K562 (cell line): ENCODE results near the gene TCF20. TPM values are rescaled to one million over a fixed set of nuclear protein-coding genes. Genes with fewer than 3 reads are reported as not detected.

Source experiments
- ATAC-seq: fragments of 200-7000 bp; cut with Tn5 transposase; 3 replicates; pipeline ENCODE4 v1.9.1; 2020; ENCODE audit warnings: moderate library complexity
- BruUV-seq: library from RNA; stranded (reverse); fragments of 400-500 nt; replicated peaks from 2 replicates; lab custom pipeline; 2021; lab: Mats Ljungman, UMichigan
- CTCF ChIA-PET: fragments of 300-600 bp; formaldehyde crosslinking; extraction: SDS; loops from one replicate; lab custom pipeline; 2021; ENCODE audit warnings: low intra/inter-chr PET ratio; lab: Yijun Ruan, JAX
- POLR2A ChIA-PET: fragments of 300-600, 350-650 bp; sonication (Branson Sonifier 250); formaldehyde crosslinking; extraction: SDS; loops from one replicate; lab custom pipeline; 2021; ENCODE audit warnings: antibody characterized with exemption, inconsistent platforms; lab: Yijun Ruan, JAX
- DNase-seq, 4 experiments: peaks; one replicate each; pipeline versions ENCODE4 v3.0.0 to v3.0.0-alpha.2; 2011 to 2018; ENCODE audit warnings: low spot score in 3 of 4, mixed read lengths in 3 of 4; ENCODE audit errors: extremely low read depth in 1 of 4
- FAIRE-seq: peaks from 2 replicates; lab custom pipeline; 2011; peaks lifted over from hg19 to GRCh38; lab: Jason Lieb, UNC
- H2AFZ ChIP-seq: 2 replicates; pipeline ENCODE4 v1.6.0; 2011; ENCODE audit warnings: low read depth, low read length, control low read depth, inconsistent platforms
- H3K27ac ChIP-seq: fragments of 200-600 bp; 3 replicates; pipeline ENCODE4 v1.8.0; 2011; ENCODE audit warnings: low read depth, mild to moderate bottlenecking, control low read depth, inconsistent platforms, low read length, moderate library complexity, mixed read lengths; ENCODE audit errors: extremely low read depth
- H3K27me3 ChIP-seq, 2 experiments: fragments of 300-600 bp in 1 of 2; 2 replicates in 1 of 2; 3 replicates in 1 of 2; pipeline versions ENCODE4 v1.6.0 to v1.8.0; 2011; ENCODE audit warnings: inconsistent platforms in 2 of 2, low read length in 2 of 2, mild to moderate bottlenecking in 1 of 2, mixed read lengths in 1 of 2, moderate library complexity in 1 of 2; ENCODE audit not compliant: control insufficient read depth in 2 of 2, insufficient read depth in 2 of 2
- H3K36me3 ChIP-seq: fragments of 300-600 bp; 3 replicates; pipeline ENCODE4 v1.8.0; 2011; ENCODE audit warnings: mild to moderate bottlenecking, low read length, inconsistent platforms; ENCODE audit not compliant: control insufficient read depth, insufficient read depth
- H3K4me1 ChIP-seq, 2 experiments: fragments of 200-600 bp in 1 of 2; replicated peaks in 1 of 2; 2 replicates in 1 of 2; 3 replicates in 1 of 2; pipeline versions ENCODE4 v1.5.1 to v1.8.0; 2011; ENCODE audit warnings: inconsistent platforms in 2 of 2, low read length in 2 of 2, mild to moderate bottlenecking in 1 of 2, mixed read lengths in 1 of 2, moderate library complexity in 1 of 2; ENCODE audit not compliant: control insufficient read depth in 2 of 2, insufficient read depth in 2 of 2
- H3K4me2 ChIP-seq: 2 replicates; pipeline ENCODE4 v1.6.1; 2011; ENCODE audit warnings: low read length, control low read depth, inconsistent platforms, mixed read lengths; ENCODE audit not compliant: insufficient read depth
- H3K4me3 ChIP-seq: fragments of 200-600 bp; sonication (generic), shearing (Covaris generic); 2 replicates; pipeline ENCODE4 v1.5.1; 2016; ENCODE audit warnings: control low read depth, inconsistent platforms
- H3K79me2 ChIP-seq: fragments of 200-600 bp; 3 replicates; pipeline ENCODE4 v1.8.0; 2011; ENCODE audit warnings: low read length, inconsistent platforms; ENCODE audit not compliant: control insufficient read depth, insufficient read depth
- H3K9ac ChIP-seq, 2 experiments: 2 replicates each; pipeline versions ENCODE4 v1.6.0 to v1.6.1; 2011; ENCODE audit warnings: low read depth in 2 of 2, low read length in 2 of 2, control low read depth in 1 of 2, inconsistent platforms in 1 of 2, mild to moderate bottlenecking in 1 of 2, mixed read lengths in 1 of 2; ENCODE audit not compliant: insufficient read depth in 1 of 2
- H3K9me1 ChIP-seq: one replicate; pipeline ENCODE4 v1.6.0; 2011; ENCODE audit warnings: inconsistent platforms, mild to moderate bottlenecking, low read length, moderate library complexity; ENCODE audit not compliant: control insufficient read depth, insufficient read depth
- H3K9me3 ChIP-seq: replicated peaks from 2 replicates; pipeline ENCODE4 v1.5.1; 2011; ENCODE audit warnings: low read depth, low read length, inconsistent platforms; ENCODE audit not compliant: control insufficient read depth, insufficient read depth
- H4K20me1 ChIP-seq: replicated peaks from 2 replicates; pipeline ENCODE4 v1.6.1; 2011; ENCODE audit warnings: low read length, inconsistent platforms, mixed read lengths; ENCODE audit not compliant: control insufficient read depth, insufficient read depth
- ASH1L ChIP-seq: fragments of 450-650 bp; IDR thresholded peaks from 2 replicates; pipeline ENCODE4 v1.6.1; 2018; ENCODE audit warnings: borderline replicate concordance, mild to moderate bottlenecking, low read depth; ENCODE audit not compliant: partially characterized antibody
- DPF2 ChIP-seq: fragments of 450-650 bp; IDR thresholded peaks from 2 replicates; pipeline ENCODE4 v1.6.1; 2016
- ELF1 ChIP-seq: fragments of 200-800 bp; sonication (Bioruptor generic); IDR thresholded peaks from 2 replicates; pipeline ENCODE4 v1.6.1; 2016; ENCODE audit warnings: missing genetic modification characterization, missing compliant biosample characterization
- HNRNPL ChIP-seq: fragments of 200-400 bp; formaldehyde crosslinking; IDR thresholded peaks from 2 replicates; pipeline ENCODE4 v1.6.1; 2017; ENCODE audit warnings: low read depth, mild to moderate bottlenecking, low read length
- MIER1 ChIP-seq: fragments of 450-650 bp; IDR thresholded peaks from 2 replicates; pipeline ENCODE4 v1.6.1; 2016; ENCODE audit warnings: antibody characterized with exemption, mild to moderate bottlenecking, low read depth
- PHF8 ChIP-seq: fragments of 200-600 bp; sonication (generic); IDR thresholded peaks from 2 replicates; pipeline ENCODE4 v1.6.1; 2012; ENCODE audit warnings: mixed run types, mild to moderate bottlenecking, inconsistent platforms, low read length, moderate library complexity, borderline replicate concordance
- RBM17 ChIP-seq: fragments of 200-400 bp; formaldehyde crosslinking; IDR thresholded peaks from 2 replicates; pipeline ENCODE4 v1.6.1; 2017; ENCODE audit warnings: low read depth, mild to moderate bottlenecking, low read length, borderline replicate concordance
- SUPT5H ChIP-seq: fragments of 450-650 bp; IDR thresholded peaks from 2 replicates; pipeline ENCODE4 v1.6.1; 2016
- ZBTB7A ChIP-seq: IDR thresholded peaks from 2 replicates; pipeline ENCODE4 v1.6.1; 2011; ENCODE audit warnings: low read depth, mild to moderate bottlenecking, low read length, moderate library complexity, borderline replicate concordance; ENCODE audit not compliant: control insufficient read depth
- ZFPM2 ChIP-seq: fragments of 250-450 bp; sonication (Bioruptor Pico); IDR thresholded peaks from 2 replicates; pipeline ENCODE4 v1.5.1; 2022; ENCODE audit warnings: mild to moderate bottlenecking
- ZFX ChIP-seq: sonication (generic); formaldehyde crosslinking; IDR thresholded peaks from 2 replicates; pipeline ENCODE4 v1.8.0; 2022; ENCODE audit warnings: mild to moderate bottlenecking, missing genetic modification reagents, moderate library complexity
- WGBS: fragments of 100-300 bp; shearing (Covaris generic); methylation state at CpG from one replicate; pipeline ENCODE4 v1.1.6; 2016; ENCODE audit warnings: low coverage, mixed read lengths; ENCODE audit not compliant: insufficient coverage; ENCODE audit errors: missing lambda C conversion rate; 5-methylcytosine and 5-hydroxymethylcytosine counted together
- in situ Hi-C: fragments of 300-500 bp; cut with MboI; formaldehyde crosslinking; loops from 4 replicates; pipeline ENCODE4 v1.15.0; 2018; ENCODE audit warnings: inconsistent platforms, mixed read lengths
- intact Hi-C: fragments of 100-400 bp; cut with micrococcal nuclease; formaldehyde crosslinking; loops from 2 replicates; pipeline ENCODE4 v1.14.2; 2022
- polyA plus RNA-seq, 8 experiments: library from polyadenylated mRNA; depleted of rRNA in 4 of 8; stranded (reverse) in 5 of 8; unstranded in 3 of 8; fragments of >200 nt; fragmentation: Nextera tagmentation in 2 of 8; fragmentation: Illumina TruSeq in 1 of 8; extraction: Ambion mirVana in 2 of 8; extraction: Trizol in 1 of 8; gene quantifications; 2 replicates each; pipeline versions ENCODE4 v1.2.1 to v1.2.3, GENCODE V29; 2011 to 2014; ENCODE audit warnings: inconsistent platforms in 1 of 8, missing spikeins in 1 of 8
- total RNA-seq, 7 experiments: library from RNA; depleted of rRNA in 6 of 7; stranded (reverse); fragments of >200 nt in 6 of 7; fragmentation: Illumina TruSeq in 2 of 7; extraction: Trizol in 2 of 7; gene quantifications; 2 replicates each; pipeline versions ENCODE4 v1.2.1 to v1.2.3, GENCODE V29; 2011 to 2021; ENCODE audit warnings: low replicate concordance in 1 of 7
- TF ChIP-seq, protein P1 (sequence below), 2 experiments: IDR thresholded peaks; 2 replicates each; pipeline ENCODE4 v1.6.1; 2011; ENCODE audit warnings: borderline replicate concordance in 1 of 2, control low read depth in 1 of 2, low read depth in 1 of 2, low read length in 1 of 2, mild to moderate bottlenecking in 1 of 2, mixed read lengths in 1 of 2, moderate library complexity in 1 of 2; ENCODE audit not compliant: insufficient read depth in 1 of 2, insufficient read length in 1 of 2, poor library complexity in 1 of 2, severe bottlenecking in 1 of 2; ENCODE audit errors: extremely low read depth in 1 of 2
- TF ChIP-seq, protein P2 (sequence below): fragments of 200-800 bp; sonication (Bioruptor generic); IDR thresholded peaks from 2 replicates; pipeline ENCODE4 v1.6.1; 2017; ENCODE audit warnings: missing genetic modification characterization, missing compliant biosample characterization

TCF20 gene
- total and polyA plus RNA-seq, 9 of the 15 experiments (the other 6 are each of a cell fraction or from before 2014, with no cell fraction given): 0.35 to 43.6 (median 17.5) TPM

DNA sequence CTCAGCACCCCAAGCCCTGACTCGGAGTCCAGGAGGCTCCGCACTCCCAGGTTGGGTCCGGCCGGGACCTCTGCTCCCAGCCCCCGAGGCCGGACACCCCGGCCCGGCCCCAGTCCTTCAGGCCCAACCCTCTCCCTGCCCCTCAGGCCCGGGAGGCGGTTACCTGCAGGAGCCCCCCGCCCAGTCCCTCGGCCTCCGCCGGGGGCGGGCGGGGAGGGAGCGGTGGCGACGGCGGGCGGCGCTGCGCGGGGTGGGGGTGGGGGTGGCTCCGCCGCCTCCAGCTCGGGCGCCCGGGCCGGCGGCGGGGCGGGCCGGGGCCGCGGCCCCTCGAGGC lies 310 bp downstream of the TCF20 start:
- POLR2A ChIA-PET: no interaction called here
- H2AFZ ChIP-seq: peak overlapping the region; percentile 59; the same call in 1 of the 2 replicates
- peak; percentile 78 for ATAC-seq
- no peaks in the 10 kb centered on the region for H3K27me3 ChIP-seq
- in situ Hi-C loops (no loop called here), intact Hi-C loops (no loop called here)
- H3K4me3 ChIP-seq: peak overlapping the region; percentile 94
- peaks cover 50% of the 10 kb centered on the region for H3K79me2 ChIP-seq
- H3K9me3 ChIP-seq: no peaks in the 10 kb centered on the region
- peaks cover 20% of the 10 kb centered on the region for H4K20me1 ChIP-seq
- BruUV-seq: no TSS peak
- peak overlapping the region; percentile 78 to 95 for H3K9ac ChIP-seq
- H3K27ac ChIP-seq: peak overlapping the region; percentile 82
- TF ChIP-seq SUPT5H: peak; percentile 14; the same call in 1 of the 2 replicates
- no peak for TF ChIP-seq ZFPM2 (CRISPR knock-in tag)
- TF ChIP-seq DPF2: no peak
- TF ChIP-seq, protein P1, sequence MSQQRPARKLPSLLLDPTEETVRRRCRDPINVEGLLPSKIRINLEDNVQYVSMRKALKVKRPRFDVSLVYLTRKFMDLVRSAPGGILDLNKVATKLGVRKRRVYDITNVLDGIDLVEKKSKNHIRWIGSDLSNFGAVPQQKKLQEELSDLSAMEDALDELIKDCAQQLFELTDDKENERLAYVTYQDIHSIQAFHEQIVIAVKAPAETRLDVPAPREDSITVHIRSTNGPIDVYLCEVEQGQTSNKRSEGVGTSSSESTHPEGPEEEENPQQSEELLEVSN (IDR thresholded peaks at IDR 0.05; ENCODE audit: borderline replicate concordance in 1 of 2, extremely low read depth in 1 of 2, insufficient read depth in 1 of 2, insufficient read length in 1 of 2, low read depth in 1 of 2, low read length in 1 of 2, poor library complexity in 1 of 2, severe bottlenecking in 1 of 2): peak in 1 of 2 experiments; percentile 10
- peak; percentile 24; the same call in 1 of the 2 replicates for TF ChIP-seq ZFX (CRISPR knock-in tag)
- TF ChIP-seq RBM17: no peak
- TF ChIP-seq MIER1: no peak
- TF ChIP-seq, protein P2, sequence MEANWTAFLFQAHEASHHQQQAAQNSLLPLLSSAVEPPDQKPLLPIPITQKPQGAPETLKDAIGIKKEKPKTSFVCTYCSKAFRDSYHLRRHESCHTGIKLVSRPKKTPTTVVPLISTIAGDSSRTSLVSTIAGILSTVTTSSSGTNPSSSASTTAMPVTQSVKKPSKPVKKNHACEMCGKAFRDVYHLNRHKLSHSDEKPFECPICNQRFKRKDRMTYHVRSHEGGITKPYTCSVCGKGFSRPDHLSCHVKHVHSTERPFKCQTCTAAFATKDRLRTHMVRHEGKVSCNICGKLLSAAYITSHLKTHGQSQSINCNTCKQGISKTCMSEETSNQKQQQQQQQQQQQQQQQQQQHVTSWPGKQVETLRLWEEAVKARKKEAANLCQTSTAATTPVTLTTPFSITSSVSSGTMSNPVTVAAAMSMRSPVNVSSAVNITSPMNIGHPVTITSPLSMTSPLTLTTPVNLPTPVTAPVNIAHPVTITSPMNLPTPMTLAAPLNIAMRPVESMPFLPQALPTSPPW (CRISPR knock-in tag): peak; percentile 71
- 0 out of 2 replicates have a peak, but pooled peaks have one; percentile 9 for TF ChIP-seq PHF8
- 0 out of 2 replicates have a peak, but pooled peaks have one; percentile 14 for TF ChIP-seq HNRNPL
- no peak for TF ChIP-seq ASH1L
- peak; percentile 70; the same call in 1 of the 2 replicates for TF ChIP-seq ZBTB7A
- TF ChIP-seq ELF1 (tag): 0 out of 2 replicates have a peak, but pooled peaks have one; percentile 23
- TF ChIP-seq, all 486 proteins: peak for 8
- CTCF ChIA-PET: no interaction called here
- DNase-seq: peak in 2 of 4 experiments; percentile 51 to 81
- no CpG with 5 or more reads among the region's 37 CpGs for WGBS
- no peak for FAIRE-seq
- peaks cover 12 to 18% of the 10 kb centered on the region in 2 experiments; a peak in 4 of 5 replicates for H3K4me1 ChIP-seq
- H3K4me2 ChIP-seq: peak overlapping the region; percentile 76
- no peaks in the 10 kb centered on the region for H3K9me1 ChIP-seq
- H3K36me3 ChIP-seq: peaks cover 16% of the 10 kb centered on the region; the same call in 1 of the 3 replicates
